ENCODE results near the gene GNGT1.

GNGT1 gene

DNA sequence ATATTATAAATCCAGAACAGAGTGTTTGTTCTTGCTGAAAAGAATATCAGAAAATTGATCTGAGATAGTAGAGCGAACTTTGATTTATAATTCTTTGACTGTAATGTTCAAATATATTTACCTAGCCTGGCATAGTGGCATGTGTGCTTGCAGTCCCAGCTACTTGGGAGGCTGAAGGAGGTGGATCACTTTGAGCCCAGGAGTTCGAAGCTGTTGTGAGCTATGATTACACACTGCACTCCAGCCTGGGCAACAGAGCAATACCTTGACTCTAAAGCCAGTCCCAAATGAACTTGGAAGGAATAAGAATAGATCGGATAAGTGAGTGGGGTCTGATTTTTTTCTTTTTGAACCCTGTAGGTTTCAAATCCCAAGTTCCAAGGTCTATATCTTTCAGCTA is 38.7 kb downstream of the GNGT1 start:
- Mint-ChIP-seq H3K4me1 (no peaks in the 10 kb centered on the region), H3K4me3 (no peak overlapping the region), H3K36me3 (no peaks in the 10 kb centered on the region), H3K9me3 (no peaks in the 10 kb centered on the region), H3K27ac (no peak overlapping the region)
- ATAC-seq, result no peak
- no peak for DNase-seq (ENCODE audit: low spot score in 2 of 2)

DNA sequence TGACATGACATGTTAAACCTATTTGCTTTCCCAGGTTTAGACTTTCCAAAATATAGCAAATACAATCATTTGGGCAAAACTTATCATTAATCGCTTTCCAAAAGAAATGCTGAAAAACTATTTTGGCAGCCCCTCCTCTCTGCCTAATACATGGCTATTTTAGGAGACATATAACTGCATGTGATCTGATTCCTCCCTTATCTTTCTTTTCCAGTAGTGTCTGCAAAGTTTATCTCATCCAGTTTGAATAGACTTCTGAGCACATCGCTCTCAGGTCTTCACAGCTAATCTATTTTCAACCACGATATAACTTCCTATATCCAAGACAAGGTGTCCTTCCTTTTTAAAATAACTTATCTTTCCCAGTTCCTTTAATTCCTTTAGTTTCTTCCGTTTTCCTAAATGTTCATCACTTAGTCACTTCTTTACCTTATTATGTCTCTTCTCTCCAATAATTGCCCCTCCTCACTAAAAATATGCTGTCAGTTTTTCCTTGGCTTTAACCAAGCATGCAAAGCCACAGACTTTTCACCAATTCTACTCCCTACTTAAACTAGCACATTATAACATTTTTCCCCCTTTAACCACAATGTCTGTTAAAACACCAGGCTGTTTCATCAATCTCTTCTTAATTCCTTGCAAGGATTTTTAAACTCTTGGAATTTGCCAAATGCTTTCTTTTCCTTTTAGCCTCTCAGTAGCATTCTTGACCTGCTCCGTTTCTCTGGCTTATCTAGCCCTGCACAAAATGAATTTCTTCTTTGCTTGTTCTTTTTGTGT is 39.6 kb downstream of the GNGT1 start:
- DNase-seq (ENCODE audit: low spot score in 2 of 2), result no peak
- no peaks in the 10 kb centered on the region for H3K36me3 Mint-ChIP-seq
- H3K9me3 Mint-ChIP-seq, result no peaks in the 10 kb centered on the region
- no peak overlapping the region for H3K4me3 Mint-ChIP-seq
- H3K27ac Mint-ChIP-seq, result no peak overlapping the region
- no peak for ATAC-seq
- H3K4me1 Mint-ChIP-seq, result no peaks in the 10 kb centered on the region

DNA sequence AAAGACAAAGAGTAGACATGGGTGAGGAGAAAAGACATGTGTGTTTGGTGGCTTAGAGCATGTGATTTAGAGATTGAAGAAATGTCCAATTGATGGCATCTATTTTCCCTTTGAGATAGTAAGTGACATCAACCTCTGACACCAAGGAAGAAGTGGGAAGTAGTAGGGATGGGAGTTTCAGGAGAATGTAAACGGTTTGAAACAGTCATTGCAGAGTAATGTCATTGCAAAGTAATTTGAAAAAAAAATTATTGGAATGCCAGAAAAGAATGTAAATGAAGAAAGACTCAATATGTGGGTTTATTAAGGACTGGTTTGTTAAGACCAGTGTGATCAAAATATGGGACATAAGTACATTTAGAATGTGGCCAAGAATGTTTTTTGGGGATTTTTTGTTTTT is 41.7 kb downstream of the GNGT1 start:
- H3K4me1 Mint-ChIP-seq, result no peaks in the 10 kb centered on the region
- no peak for DNase-seq (ENCODE audit: low spot score in 2 of 2)
- H3K36me3 Mint-ChIP-seq, result no peaks in the 10 kb centered on the region
- no peaks in the 10 kb centered on the region for H3K9me3 Mint-ChIP-seq
- no peak overlapping the region for H3K4me3 Mint-ChIP-seq
- H3K27ac Mint-ChIP-seq, result no peak overlapping the region
- no peak for ATAC-seq

DNA sequence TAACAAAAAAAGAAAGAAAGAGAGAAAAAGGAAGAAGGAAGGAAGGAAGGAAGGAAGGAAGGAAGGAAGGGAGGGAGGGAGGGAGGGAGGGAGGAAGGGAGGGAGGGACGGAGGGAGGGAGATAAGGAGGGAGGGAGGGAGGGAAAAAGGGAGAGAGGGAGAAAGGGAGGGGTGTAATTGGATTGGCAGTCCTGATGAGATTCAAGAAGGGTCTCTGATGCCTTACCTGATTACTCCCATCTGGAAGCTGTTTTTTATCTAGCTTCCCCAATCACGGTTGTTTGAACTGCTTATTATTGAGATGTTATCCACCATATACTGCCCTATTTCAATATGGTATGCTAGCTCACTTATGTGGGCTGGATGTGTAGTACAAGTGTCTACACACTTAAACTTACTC is 42.5 kb downstream of the GNGT1 start:
- DNase-seq (ENCODE audit: low spot score in 2 of 2), result no peak
- ATAC-seq, result no peak
- Mint-ChIP-seq H3K36me3 (no peaks in the 10 kb centered on the region), H3K27ac (no peak overlapping the region), H3K4me1 (no peaks in the 10 kb centered on the region), H3K9me3 (no peaks in the 10 kb centered on the region), H3K4me3 (no peak overlapping the region)

DNA sequence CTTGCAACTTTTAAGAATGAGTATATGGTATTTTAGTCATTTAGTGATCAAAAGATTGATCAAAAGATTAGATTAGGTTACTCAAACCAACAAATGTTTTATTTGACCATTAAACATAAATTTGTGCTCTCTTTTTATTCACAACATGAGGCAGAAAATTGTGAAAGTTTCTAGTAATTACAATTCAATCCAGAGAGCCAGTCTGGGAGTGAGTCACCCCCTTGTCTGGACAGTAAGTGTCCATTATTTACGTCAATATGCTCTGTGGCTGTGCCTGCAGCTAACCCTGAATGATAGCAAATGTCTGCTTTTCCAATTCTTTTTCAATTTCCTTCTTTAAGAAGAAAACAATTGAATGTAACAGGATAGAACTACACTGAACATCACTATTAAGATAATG is 43.1 kb downstream of the GNGT1 start:
- Mint-ChIP-seq H3K9me3 (no peaks in the 10 kb centered on the region), H3K4me1 (no peaks in the 10 kb centered on the region), H3K4me3 (no peak overlapping the region), H3K27ac (no peak overlapping the region), H3K36me3 (no peaks in the 10 kb centered on the region)
- ATAC-seq (no peak), DNase-seq (ENCODE audit: low spot score in 2 of 2) (no peak)

DNA sequence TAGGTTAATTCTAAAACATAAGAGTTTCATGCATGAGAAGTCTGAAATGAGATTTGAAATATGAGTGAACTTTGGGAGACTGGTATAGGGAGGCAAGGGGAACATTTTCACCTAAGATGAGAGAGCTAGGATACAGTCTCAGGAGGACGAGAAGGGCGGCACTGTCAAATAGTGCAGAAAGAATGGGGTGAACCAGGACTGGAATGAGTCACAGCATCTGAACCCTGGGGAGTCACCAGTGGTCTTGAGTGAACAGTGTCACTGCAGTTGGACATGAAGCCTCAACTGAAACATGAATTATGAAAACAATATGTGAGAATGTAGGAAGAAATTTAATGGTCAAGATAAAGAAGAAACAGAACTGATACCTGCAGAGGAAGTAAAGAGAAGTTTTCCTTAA is 48.9 kb downstream of the GNGT1 start:
- Mint-ChIP-seq H3K27ac (no peak overlapping the region), H3K4me1 (no peaks in the 10 kb centered on the region), H3K4me3 (no peak overlapping the region), H3K9me3 (no peaks in the 10 kb centered on the region), H3K36me3 (no peaks in the 10 kb centered on the region)
- DNase-seq (ENCODE audit: low spot score in 2 of 2) (no peak), ATAC-seq (peak; percentile 58)

DNA sequence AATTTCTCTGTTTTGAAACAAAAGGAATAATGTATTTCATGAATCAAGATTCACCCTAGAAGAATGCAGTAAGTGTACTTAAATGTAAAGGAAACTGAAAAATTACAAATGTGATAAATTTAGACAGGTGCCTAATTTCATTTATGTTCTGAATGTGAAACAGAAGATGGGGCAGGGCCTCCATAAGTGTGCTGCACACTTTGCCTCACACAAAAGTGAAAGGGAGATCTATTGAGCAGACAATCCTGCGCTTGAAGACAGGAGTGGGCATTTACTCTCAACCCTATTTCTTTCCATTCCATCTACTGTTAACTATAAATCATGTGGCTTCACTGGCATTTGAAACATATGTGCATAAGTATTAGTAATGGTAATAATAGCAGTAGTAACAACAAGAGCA is 51.4 kb downstream of the GNGT1 start:
- ATAC-seq (no peak), DNase-seq (ENCODE audit: low spot score in 2 of 2) (no peak)
- no peak overlapping the region for H3K27ac Mint-ChIP-seq
- no peaks in the 10 kb centered on the region for H3K4me1 Mint-ChIP-seq
- H3K9me3 Mint-ChIP-seq, result no peaks in the 10 kb centered on the region
- no peak overlapping the region for H3K4me3 Mint-ChIP-seq
- no peaks in the 10 kb centered on the region for H3K36me3 Mint-ChIP-seq

DNA sequence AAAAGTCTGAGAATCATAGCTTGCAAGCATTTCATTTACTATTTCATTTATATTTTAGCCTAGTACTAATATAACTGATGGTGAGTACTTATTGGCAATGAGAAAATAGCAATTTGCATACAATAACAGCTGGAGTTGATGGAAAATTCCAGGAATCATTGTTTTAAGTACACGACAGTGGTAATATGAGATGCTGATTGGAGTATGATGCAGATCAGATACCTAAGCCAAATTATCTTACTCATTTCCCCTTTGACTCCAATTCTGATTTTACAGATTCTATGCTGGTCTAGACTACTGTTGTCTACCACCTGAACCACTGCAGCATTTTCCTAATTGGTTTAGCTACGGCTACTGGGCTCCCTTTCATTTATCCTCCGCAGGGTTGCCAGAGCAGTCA is 51.8 kb downstream of the GNGT1 start:
- Mint-ChIP-seq H3K27ac (no peak overlapping the region), H3K4me3 (no peak overlapping the region), H3K36me3 (no peaks in the 10 kb centered on the region), H3K9me3 (no peaks in the 10 kb centered on the region), H3K4me1 (no peaks in the 10 kb centered on the region)
- DNase-seq (ENCODE audit: low spot score in 2 of 2) (no peak), ATAC-seq (no peak)

DNA sequence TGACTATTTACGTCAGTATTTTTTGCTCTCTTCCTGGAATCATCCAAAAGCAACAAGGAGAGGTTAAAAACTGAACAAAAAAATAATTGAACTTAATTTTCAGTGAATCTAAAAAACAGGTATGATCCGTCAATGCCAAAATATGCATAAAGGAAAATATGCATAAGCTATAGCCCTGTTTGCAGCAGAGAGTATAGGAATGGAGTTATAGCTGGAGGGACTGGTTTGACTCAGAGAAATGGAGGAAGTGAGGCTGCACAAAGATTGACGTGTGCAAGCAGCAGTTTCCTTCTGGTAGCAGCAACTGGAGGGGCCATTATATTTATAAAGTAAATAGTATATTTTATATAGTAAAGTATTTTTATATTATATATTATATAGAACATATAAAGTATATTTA is 52.3 kb downstream of the GNGT1 start:
- no peak for ATAC-seq
- H3K4me3 Mint-ChIP-seq, result no peak overlapping the region
- no peaks in the 10 kb centered on the region for H3K36me3 Mint-ChIP-seq
- no peaks in the 10 kb centered on the region for H3K4me1 Mint-ChIP-seq
- DNase-seq (ENCODE audit: low spot score in 2 of 2), result no peak
- H3K9me3 Mint-ChIP-seq, result no peaks in the 10 kb centered on the region
- no peak overlapping the region for H3K27ac Mint-ChIP-seq
